ENCODE results near the gene CCDC15.

CCDC15 gene

GRCh38 chr11:125062931-125063428, 109.0 kb downstream of the CCDC15 start, which contains the start of gene SLC37A2:
SLC37A2 (plus strand) TSS chr11:125063305; CDS start chr11:125063368, 63 bp downstream.
- H3K4me3 ChIP-seq (ENCODE audit: low read depth in 1 of 2, low read length in 2 of 2) = no peak within 1 kb of the TSS
- ATAC-seq (ENCODE audit: insufficient read depth, low read depth) = no peak
- no peaks in the 10 kb centered on the region for H3K4me1 ChIP-seq (ENCODE audit: insufficient read depth, low read length)
- H3K27ac ChIP-seq (ENCODE audit: low read length) = no peak within 1 kb of the TSS
- no peaks in the 10 kb centered on the region for H3K36me3 ChIP-seq (ENCODE audit: insufficient read depth, low read length)
- H2AFZ ChIP-seq (ENCODE audit: low read depth, low read length) = no peak within 1 kb of the TSS
- no peaks in the 10 kb centered on the region for H3K9me3 ChIP-seq (ENCODE audit: insufficient read depth, low read length, severe bottlenecking)
- no peaks in the 10 kb centered on the region for H3K27me3 ChIP-seq (ENCODE audit: insufficient read depth, low read length, poor library complexity)
- no peaks in the 10 kb centered on the region for H4K20me1 ChIP-seq (ENCODE audit: insufficient read depth, low read length)
- no peak for DNase-seq
- no peaks in the 10 kb centered on the region for H3K79me2 ChIP-seq (ENCODE audit: insufficient read depth, low read length)
- H3K9ac ChIP-seq (ENCODE audit: low read depth, low read length) = no peak within 1 kb of the TSS
- no peak within 1 kb of the TSS for H3K4me2 ChIP-seq (ENCODE audit: insufficient read depth, low read length)
- no peak for TF ChIP-seq EZH2 (IDR thresholded peaks at IDR 0.05; ENCODE audit: borderline replicate concordance, low read depth, low read length, severe bottlenecking)
- TF ChIP-seq CTCF (IDR thresholded peaks at IDR 0.05; ENCODE audit: borderline replicate concordance, extremely low read depth, low read length, poor library complexity, severe bottlenecking) = no peak

- H2AFZ ChIP-seq (ENCODE audit: low read depth, low read length) = no peak overlapping the region
- DNase-seq (no peak), ATAC-seq (ENCODE audit: insufficient read depth, low read depth) (no peak)
- no peak overlapping the region for H3K9ac ChIP-seq (ENCODE audit: low read depth, low read length)
- TF ChIP-seq CTCF (IDR thresholded peaks at IDR 0.05; ENCODE audit: borderline replicate concordance, extremely low read depth, low read length, poor library complexity, severe bottlenecking) (no peak), EZH2 (IDR thresholded peaks at IDR 0.05; ENCODE audit: borderline replicate concordance, low read depth, low read length, severe bottlenecking) (no peak)
- no peaks in the 10 kb centered on the region for H3K27me3 ChIP-seq (ENCODE audit: insufficient read depth, low read length, poor library complexity)
- H3K4me1 ChIP-seq (ENCODE audit: insufficient read depth, low read length) = no peaks in the 10 kb centered on the region
- no peak overlapping the region for H3K4me3 ChIP-seq (ENCODE audit: low read depth in 1 of 2, low read length in 2 of 2)
- no peaks in the 10 kb centered on the region for H3K79me2 ChIP-seq (ENCODE audit: insufficient read depth, low read length)
- H3K27ac ChIP-seq (ENCODE audit: low read length) = no peak overlapping the region
- H3K4me2 ChIP-seq (ENCODE audit: insufficient read depth, low read length) = no peak overlapping the region
- H3K36me3 ChIP-seq (ENCODE audit: insufficient read depth, low read length) = no peaks in the 10 kb centered on the region
- no peaks in the 10 kb centered on the region for H3K9me3 ChIP-seq (ENCODE audit: insufficient read depth, low read length, severe bottlenecking)
- H4K20me1 ChIP-seq (ENCODE audit: insufficient read depth, low read length) = no peaks in the 10 kb centered on the region
Measured at GRCh38 chr11:125063429-125064043, 109.5 kb downstream of the CCDC15 start.

- H3K4me2 ChIP-seq (ENCODE audit: insufficient read depth, low read length) = no peak overlapping the region
- TF ChIP-seq EZH2 (IDR thresholded peaks at IDR 0.05; ENCODE audit: borderline replicate concordance, low read depth, low read length, severe bottlenecking) (no peak), CTCF (IDR thresholded peaks at IDR 0.05; ENCODE audit: borderline replicate concordance, extremely low read depth, low read length, poor library complexity, severe bottlenecking) (no peak)
- no peak overlapping the region for H2AFZ ChIP-seq (ENCODE audit: low read depth, low read length)
- DNase-seq (no peak), ATAC-seq (ENCODE audit: insufficient read depth, low read depth) (no peak)
- no peaks in the 10 kb centered on the region for H4K20me1 ChIP-seq (ENCODE audit: insufficient read depth, low read length)
- no peaks in the 10 kb centered on the region for H3K4me1 ChIP-seq (ENCODE audit: insufficient read depth, low read length)
- no peak overlapping the region for H3K9ac ChIP-seq (ENCODE audit: low read depth, low read length)
- H3K27me3 ChIP-seq (ENCODE audit: insufficient read depth, low read length, poor library complexity) = no peaks in the 10 kb centered on the region
- H3K9me3 ChIP-seq (ENCODE audit: insufficient read depth, low read length, severe bottlenecking) = no peaks in the 10 kb centered on the region
- no peaks in the 10 kb centered on the region for H3K36me3 ChIP-seq (ENCODE audit: insufficient read depth, low read length)
- H3K27ac ChIP-seq (ENCODE audit: low read length) = no peak overlapping the region
- H3K4me3 ChIP-seq (ENCODE audit: low read depth in 1 of 2, low read length in 2 of 2) = no peak overlapping the region
- H3K79me2 ChIP-seq (ENCODE audit: insufficient read depth, low read length) = no peaks in the 10 kb centered on the region
Measured at GRCh38 chr11:125064070-125064469, 110.1 kb downstream of the CCDC15 start.
